Measurements from ENCODE around the gene RAI14.

Gene RAI14

GRCh38 chr5:34691326-34691725, 35.2 kb downstream of the RAI14 start:
- H3K4me3 ChIP-seq (ENCODE audit: low read depth, low read length): no peak overlapping the region
- TF ChIP-seq CTCF (IDR thresholded peaks at IDR 0.05; ENCODE audit: borderline replicate concordance, insufficient read depth, low read depth, low read length): no peak

- TF ChIP-seq CTCF (IDR thresholded peaks at IDR 0.05; ENCODE audit: borderline replicate concordance, insufficient read depth, low read depth, low read length): no peak
- H3K4me3 ChIP-seq (ENCODE audit: low read depth, low read length): no peak overlapping the region
Measured at GRCh38 chr5:34692786-34693185, 36.7 kb downstream of the RAI14 start.

GRCh38 chr5:34694012-34694411, 37.9 kb downstream of the RAI14 start:
- no peak overlapping the region for H3K4me3 ChIP-seq (ENCODE audit: low read depth, low read length)
- no peak for TF ChIP-seq CTCF (IDR thresholded peaks at IDR 0.05; ENCODE audit: borderline replicate concordance, insufficient read depth, low read depth, low read length)

GRCh38 chr5:34694685-34695084, 38.6 kb downstream of the RAI14 start:
- no peak for TF ChIP-seq CTCF (IDR thresholded peaks at IDR 0.05; ENCODE audit: borderline replicate concordance, insufficient read depth, low read depth, low read length)

GRCh38 chr5:34695275-34696027, 39.3 kb downstream of the RAI14 start:
- TF ChIP-seq CTCF (IDR thresholded peaks at IDR 0.05; ENCODE audit: borderline replicate concordance, insufficient read depth, low read depth, low read length): no peak
- no peak overlapping the region for H3K4me3 ChIP-seq (ENCODE audit: low read depth, low read length)

More at GRCh38 chr5:34694685-34695084, 38.6 kb downstream of the RAI14 start:
- H3K4me3 ChIP-seq (ENCODE audit: low read depth, low read length): no peak overlapping the region

GRCh38 chr5:34697308-34698108, 41.4 kb downstream of the RAI14 start:
- TF ChIP-seq CTCF (IDR thresholded peaks at IDR 0.05; ENCODE audit: borderline replicate concordance, insufficient read depth, low read depth, low read length): no peak
- no peak overlapping the region for H3K4me3 ChIP-seq (ENCODE audit: low read depth, low read length)

- TF ChIP-seq CTCF (IDR thresholded peaks at IDR 0.05; ENCODE audit: borderline replicate concordance, insufficient read depth, low read depth, low read length): no peak
- no peak overlapping the region for H3K4me3 ChIP-seq (ENCODE audit: low read depth, low read length)
Measured at GRCh38 chr5:34698109-34698419, 41.9 kb downstream of the RAI14 start.

Measured in GM12875 (cell line).